DMS79 treated with DMSO at 0.1 percent for 48 hours (cell line): ENCODE results near the gene INSYN2B.

Source experiments
- DNase-seq: peaks from one replicate; lab custom pipeline; 2025; lab: John Stamatoyannopoulos, UW

INSYN2B gene

GRCh38 chr5:169889572-169889971 lies 90.7 kb downstream of the INSYN2B start:
- DNase-seq = no peak

- no peak for DNase-seq
These were observed 93.6 kb downstream of the INSYN2B start for GRCh38 chr5:169886677-169887076.

GRCh38 chr5:169886033-169886432 lies 94.3 kb downstream of the INSYN2B start:
- no peak for DNase-seq

GRCh38 chr5:169881702-169882303 lies 98.5 kb downstream of the INSYN2B start:
- DNase-seq = no peak

GRCh38 chr5:169880785-169881184 lies 99.5 kb downstream of the INSYN2B start:
- DNase-seq = no peak

GRCh38 chr5:169880012-169880663 lies 100.2 kb downstream of the INSYN2B start:
- no peak for DNase-seq

- no peak for DNase-seq
These were observed 103.9 kb downstream of the INSYN2B start for GRCh38 chr5:169876386-169876785.

GRCh38 chr5:169875731-169876130 lies 104.6 kb downstream of the INSYN2B start:
- DNase-seq = no peak

GRCh38 chr5:169875091-169875728 lies 105.1 kb downstream of the INSYN2B start:
- DNase-seq = no peak

GRCh38 chr5:169874621-169875020 lies 105.7 kb downstream of the INSYN2B start:
- DNase-seq = no peak

GRCh38 chr5:169873642-169874041 lies 106.7 kb downstream of the INSYN2B start:
- no peak for DNase-seq

GRCh38 chr5:169871826-169872490 lies 108.3 kb downstream of the INSYN2B start:
- no peak for DNase-seq

GRCh38 chr5:169870211-169870610 lies 110.1 kb downstream of the INSYN2B start:
- no peak for DNase-seq

- DNase-seq = no peak
These were observed 111.2 kb downstream of the INSYN2B start for GRCh38 chr5:169869066-169869465.

- no peak for DNase-seq
These were observed 112.9 kb downstream of the INSYN2B start for GRCh38 chr5:169867347-169867746.

- DNase-seq = no peak
These were observed 115.8 kb downstream of the INSYN2B start for GRCh38 chr5:169864483-169864882.

GRCh38 chr5:169862391-169862811 lies 117.9 kb downstream of the INSYN2B start:
- DNase-seq = no peak

- no peak for DNase-seq
These were observed 118.4 kb downstream of the INSYN2B start for GRCh38 chr5:169861934-169862333.

GRCh38 chr5:169861433-169861832 lies 118.9 kb downstream of the INSYN2B start:
- no peak for DNase-seq

GRCh38 chr5:169860585-169860984 lies 119.7 kb downstream of the INSYN2B start:
- DNase-seq = no peak

GRCh38 chr5:169856571-169856970 lies 123.7 kb downstream of the INSYN2B start:
- no peak for DNase-seq

GRCh38 chr5:169851321-169851850 lies 128.9 kb downstream of the INSYN2B start:
- no peak for DNase-seq

- no peak for DNase-seq
These were observed 129.9 kb downstream of the INSYN2B start for GRCh38 chr5:169850409-169850808.
